GF-D8 (cell line): ENCODE measurements around the gene SLX4IP.

Experiments used
- DNase-seq: peaks from one replicate; lab custom pipeline; 2025; lab: John Stamatoyannopoulos, UW

Gene SLX4IP

GRCh38 chr20:10649797-10650160 lies 214.7 kb downstream of the SLX4IP start:
- DNase-seq, result no peak

- DNase-seq, result no peak
Observed at GRCh38 chr20:10651227-10651990, 216.3 kb downstream of the SLX4IP start.

DNA sequence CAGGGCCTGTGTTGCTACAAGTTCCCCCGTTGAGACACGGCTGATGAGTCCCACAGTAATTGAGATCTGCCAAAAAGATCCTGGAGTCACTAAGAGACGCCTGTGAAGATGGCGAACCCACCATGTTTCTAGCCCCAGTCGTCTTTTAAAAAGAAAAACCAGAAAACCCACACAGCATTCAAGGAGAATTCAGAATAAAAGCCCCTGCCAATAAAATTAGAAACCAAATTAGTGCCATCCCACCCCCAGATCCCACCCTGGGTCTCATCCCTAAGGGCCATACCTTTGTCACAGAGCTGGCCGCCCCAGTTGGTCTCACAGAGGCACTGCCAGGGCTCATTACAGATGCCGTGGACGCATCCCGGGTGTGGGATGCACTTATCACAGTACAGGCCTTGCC lies 217.1 kb downstream of the SLX4IP start:
- DNase-seq, result no peak

DNA sequence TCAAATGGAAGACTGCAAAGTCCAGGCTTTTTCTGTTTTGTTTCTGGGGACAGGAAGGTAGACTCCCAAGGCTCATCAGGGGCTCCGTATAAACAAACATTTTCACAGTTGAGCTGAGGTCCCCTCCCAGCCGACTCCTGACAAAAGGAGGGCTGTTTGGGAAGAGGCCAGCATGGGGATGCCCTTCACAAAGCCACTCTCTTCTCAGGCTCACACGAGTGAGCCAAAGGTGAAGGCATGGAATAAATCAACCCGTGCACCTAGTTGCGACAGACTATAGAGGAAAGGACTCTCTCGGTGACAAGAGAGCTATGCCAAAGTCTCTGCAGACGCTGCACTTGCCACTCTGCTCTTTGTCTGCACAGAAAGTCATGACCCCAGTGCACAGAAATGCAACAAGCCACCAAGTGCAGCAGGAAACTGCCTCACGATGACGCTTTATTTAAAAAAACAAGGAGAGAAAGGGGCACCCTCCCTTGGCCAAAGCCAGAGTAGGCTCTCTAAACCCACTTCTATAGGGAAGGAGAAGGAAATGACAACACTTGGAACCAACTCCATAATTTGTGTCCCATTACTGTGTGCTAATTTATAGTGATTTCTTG lies 217.7 kb downstream of the SLX4IP start:
- no peak for DNase-seq

GRCh38 chr20:10653599-10654249 lies 218.6 kb downstream of the SLX4IP start:
- no peak for DNase-seq

- no peak for DNase-seq
Observed at GRCh38 chr20:10654250-10654610, 219.1 kb downstream of the SLX4IP start.

DNA sequence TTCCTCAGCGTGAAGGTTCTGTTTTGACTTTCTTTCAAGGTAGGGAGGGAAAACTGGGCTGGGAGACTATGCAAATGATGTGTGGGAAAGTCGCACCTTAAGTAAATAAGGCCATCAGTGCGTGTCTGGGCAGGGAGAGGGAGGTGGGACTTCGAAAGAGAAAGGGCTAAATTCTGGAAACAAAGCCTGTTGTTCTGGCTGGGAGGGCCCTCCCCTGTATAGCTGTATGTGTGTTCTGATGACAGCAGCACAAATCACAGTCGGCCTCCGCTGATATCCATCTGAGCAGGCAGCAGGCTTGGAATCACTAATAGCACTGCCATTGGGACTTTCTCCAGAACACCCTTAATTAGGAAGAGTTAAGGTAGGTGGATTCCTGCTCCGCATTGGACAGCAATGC lies 219.5 kb downstream of the SLX4IP start:
- DNase-seq, result no peak

- no peak for DNase-seq
Observed at GRCh38 chr20:10655720-10656669, 220.9 kb downstream of the SLX4IP start.

- DNase-seq, result no peak
Observed at GRCh38 chr20:10657453-10657852, 222.3 kb downstream of the SLX4IP start.

GRCh38 chr20:10658051-10658823 lies 223.1 kb downstream of the SLX4IP start:
- no peak for DNase-seq

- no peak for DNase-seq
Observed at GRCh38 chr20:10658876-10659632, 223.9 kb downstream of the SLX4IP start.

- no peak for DNase-seq
Observed at GRCh38 chr20:10659651-10660601, 224.8 kb downstream of the SLX4IP start.

- no peak for DNase-seq
Observed at GRCh38 chr20:10660661-10661060, 225.6 kb downstream of the SLX4IP start.

- DNase-seq, result no peak
Observed at GRCh38 chr20:10661261-10661660, 226.2 kb downstream of the SLX4IP start.

DNA sequence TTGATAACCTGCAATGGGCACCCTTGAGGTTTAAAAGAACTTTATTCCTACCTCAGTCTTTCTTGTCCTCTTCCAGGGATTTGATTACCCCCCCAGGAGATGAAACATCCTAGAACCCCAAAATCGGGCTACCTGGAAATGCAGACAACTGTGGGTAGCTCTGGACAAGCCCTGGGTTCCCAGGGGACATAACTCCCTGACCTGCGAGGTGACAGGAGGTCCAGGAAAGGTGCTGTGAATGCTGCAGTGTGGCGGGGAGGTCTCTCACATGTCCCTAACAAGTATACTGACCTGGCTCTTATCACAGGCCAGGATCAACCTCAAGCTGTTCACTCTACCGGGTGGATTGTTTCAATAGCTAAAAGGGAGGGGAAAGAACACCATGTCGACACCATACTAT lies 227.0 kb downstream of the SLX4IP start:
- DNase-seq, result no peak

DNA sequence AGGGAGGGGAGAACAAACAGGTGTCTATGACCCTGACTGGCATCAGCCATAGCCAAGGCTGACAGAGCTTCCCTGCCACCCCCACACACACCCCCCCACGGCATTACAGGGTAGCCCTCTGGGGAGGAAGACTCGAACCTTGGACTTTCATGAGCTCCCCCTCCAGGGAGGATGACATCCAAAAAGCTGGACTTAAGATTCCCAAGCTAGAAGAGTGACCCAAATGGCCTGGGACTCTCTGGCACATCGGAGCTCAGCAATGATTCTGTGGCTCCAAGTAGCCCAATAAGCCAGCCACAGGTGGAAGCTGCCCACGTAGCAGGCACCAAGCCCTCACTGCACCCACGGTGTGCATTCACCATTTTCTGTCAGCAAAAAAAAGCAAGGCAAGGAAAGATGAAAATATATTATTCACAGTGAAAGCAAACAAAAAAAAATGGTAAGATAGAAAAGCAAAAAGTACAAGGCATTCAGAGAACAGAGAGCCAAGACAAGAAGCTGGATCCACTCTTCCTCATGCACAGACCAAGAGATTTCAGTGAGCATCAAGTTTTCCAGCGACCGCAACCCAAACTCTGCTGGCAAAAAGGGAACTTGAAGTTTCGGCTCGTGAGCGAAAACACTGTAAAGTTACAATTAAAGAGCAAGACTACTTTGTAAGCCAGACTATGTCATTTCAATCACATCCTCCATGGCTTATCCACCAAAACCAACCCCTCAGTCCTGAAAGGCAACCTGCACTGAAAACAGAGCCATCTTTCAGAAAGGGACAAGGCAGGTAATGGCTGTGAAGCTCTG lies 227.8 kb downstream of the SLX4IP start:
- DNase-seq, result no peak

- no peak for DNase-seq
Observed at GRCh38 chr20:10663756-10664155, 228.7 kb downstream of the SLX4IP start.

DNA sequence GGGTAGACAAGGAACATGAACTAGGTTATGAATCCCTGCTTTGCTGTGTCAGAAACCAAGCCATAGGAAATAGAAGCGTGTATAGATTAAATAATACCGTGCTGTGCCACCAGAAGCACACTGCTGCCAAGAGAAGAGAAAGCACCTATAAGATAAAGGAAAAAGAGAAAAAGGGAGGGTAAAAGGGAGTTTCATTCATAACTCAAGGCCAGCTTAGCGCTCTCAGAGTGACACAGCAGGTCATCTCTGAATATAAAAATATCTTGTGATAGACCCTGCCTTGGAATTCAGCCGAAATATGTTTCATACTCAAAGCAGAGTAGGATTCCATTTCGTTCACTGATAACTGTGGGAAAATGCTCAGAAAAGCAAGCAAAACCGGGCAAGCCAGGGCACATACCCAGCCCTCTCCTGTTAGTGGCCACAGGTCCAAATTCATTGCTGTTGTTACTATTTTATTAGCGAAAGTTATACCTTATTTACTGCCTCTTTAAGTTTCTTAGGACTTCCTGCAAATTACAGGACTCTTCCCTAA lies 230.0 kb downstream of the SLX4IP start:
- DNase-seq, result no peak

DNA sequence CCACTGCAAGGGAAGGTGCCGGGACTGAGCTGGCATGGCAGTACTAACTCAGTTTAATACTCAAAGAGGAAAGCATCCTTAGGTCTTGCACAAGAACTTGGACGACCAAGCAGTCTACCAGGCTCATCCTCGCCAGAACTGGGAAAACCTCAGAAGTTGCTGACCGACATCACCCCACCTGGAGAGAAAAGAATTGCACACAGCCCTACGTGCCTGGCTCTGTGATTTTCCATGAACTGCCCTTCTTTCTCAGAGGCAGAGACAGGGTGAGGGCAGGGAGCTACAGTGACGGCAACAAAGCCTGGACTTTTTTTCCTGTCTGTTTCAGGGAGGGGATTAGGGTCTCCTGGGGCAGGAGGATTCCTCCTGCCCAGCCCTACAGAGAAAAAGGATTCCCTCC lies 230.7 kb downstream of the SLX4IP start:
- no peak for DNase-seq
